ES-I3 (cell line): ENCODE results near the gene ENO1.
"Not testable (repeated sequence)": the region's sequence is repeated elsewhere in the genome, so short reads cannot be mapped to it uniquely, and the experiment has no call there.

Experiments
- H3K36me3 ChIP-seq: 2 replicates; pipeline ENCODE4 v1.6.1; 2013; ENCODE audit warnings: mild to moderate bottlenecking, low read length, control low read depth, moderate library complexity; ENCODE audit not compliant: insufficient read depth
- H3K4me1 ChIP-seq: 2 replicates; pipeline ENCODE4 v1.6.1; 2013; ENCODE audit warnings: mild to moderate bottlenecking, control low read depth, low read length; ENCODE audit not compliant: insufficient read depth
- H3K9ac ChIP-seq: 2 replicates; pipeline ENCODE4 v1.6.1; 2013; ENCODE audit warnings: low read depth, mild to moderate bottlenecking, low read length, moderate library complexity
- H3K9me3 ChIP-seq: 2 replicates; pipeline ENCODE4 v1.6.1; 2013; ENCODE audit warnings: mild to moderate bottlenecking, low read length, moderate library complexity; ENCODE audit not compliant: control insufficient read depth, insufficient read depth

ENO1 gene

DNA sequence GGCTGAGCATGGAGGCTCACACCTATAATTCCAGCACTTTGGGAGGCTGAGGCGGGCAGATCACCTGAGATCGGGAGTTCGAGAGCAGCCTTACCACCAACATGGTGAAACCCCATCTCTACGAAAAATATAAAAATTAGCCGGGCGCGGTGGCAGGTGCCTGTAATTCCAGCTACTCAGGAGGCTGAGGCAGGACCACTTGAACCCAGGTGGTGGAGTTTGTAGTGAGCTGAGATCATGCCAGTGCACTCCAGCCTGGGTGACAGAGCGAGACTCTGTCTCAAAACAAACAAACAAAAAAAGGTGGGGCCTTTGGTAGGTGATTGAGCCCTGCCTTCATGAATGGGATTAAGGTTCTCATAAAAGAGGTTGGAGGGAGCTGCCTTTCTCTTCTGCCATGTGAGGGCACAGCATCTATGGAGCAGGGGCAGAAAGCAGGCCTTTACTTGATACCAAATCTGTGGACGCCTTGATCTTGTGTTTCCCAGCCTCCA is 7.6 kb upstream of the ENO1 start:
- not testable (repeated sequence) for H3K9me3 ChIP-seq, H3K9ac ChIP-seq

DNA sequence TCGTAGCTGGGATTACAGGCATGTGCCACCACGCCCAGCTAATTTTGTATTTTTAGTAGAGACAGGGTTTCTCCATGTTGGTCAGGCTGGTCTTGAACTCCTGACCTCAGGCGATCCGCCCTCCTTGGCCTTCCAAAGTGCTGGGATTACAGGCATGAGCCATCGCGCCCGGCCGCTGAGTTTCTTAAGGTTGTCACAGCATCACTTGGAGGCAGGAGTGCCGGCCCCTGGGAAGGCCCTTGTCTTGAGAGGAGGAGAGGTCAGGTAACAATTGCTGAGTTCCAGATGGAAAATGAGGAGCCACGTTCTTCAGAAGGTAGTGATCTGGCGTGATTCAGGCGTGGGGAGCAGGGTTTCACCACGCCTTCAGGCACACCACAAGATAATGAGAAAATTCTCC is 5.6 kb upstream of the ENO1 start:
- not testable (repeated sequence) for H3K9ac ChIP-seq

More for the DNA sequence above, 7.6 kb upstream of the ENO1 start:
- H3K36me3 ChIP-seq, H3K4me1 ChIP-seq: not testable (repeated sequence)

DNA sequence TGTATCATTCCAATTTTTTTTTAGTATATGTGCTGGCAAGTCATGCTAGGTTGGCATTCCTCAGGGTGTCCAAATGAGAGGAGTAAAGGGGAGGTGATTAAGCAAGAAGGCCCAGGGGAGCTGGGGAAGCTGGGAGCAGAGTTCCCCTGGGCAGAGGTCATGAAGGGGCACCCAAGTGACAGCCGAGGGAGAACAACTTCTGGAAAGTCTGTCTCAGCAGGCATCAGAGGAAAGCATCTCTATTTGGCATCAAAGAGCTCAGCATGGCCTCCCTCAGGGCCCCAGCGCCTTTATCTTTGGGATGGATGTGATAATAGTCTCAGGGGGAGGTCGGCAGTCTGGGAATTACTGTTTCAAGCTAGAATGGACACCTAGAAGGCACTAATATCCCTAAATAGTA is 5.0 kb upstream of the ENO1 start:
- no peaks in the 10 kb centered on the region for H3K36me3 ChIP-seq
- no peaks in the 10 kb centered on the region for H3K9me3 ChIP-seq
- no peak overlapping the region for H3K9ac ChIP-seq
- peaks cover 17% of the 10 kb centered on the region for H3K4me1 ChIP-seq

More for the DNA sequence above, 5.6 kb upstream of the ENO1 start:
- not testable (repeated sequence) for H3K9me3 ChIP-seq, H3K36me3 ChIP-seq
- H3K4me1 ChIP-seq = peaks cover 17% of the 10 kb centered on the region

DNA sequence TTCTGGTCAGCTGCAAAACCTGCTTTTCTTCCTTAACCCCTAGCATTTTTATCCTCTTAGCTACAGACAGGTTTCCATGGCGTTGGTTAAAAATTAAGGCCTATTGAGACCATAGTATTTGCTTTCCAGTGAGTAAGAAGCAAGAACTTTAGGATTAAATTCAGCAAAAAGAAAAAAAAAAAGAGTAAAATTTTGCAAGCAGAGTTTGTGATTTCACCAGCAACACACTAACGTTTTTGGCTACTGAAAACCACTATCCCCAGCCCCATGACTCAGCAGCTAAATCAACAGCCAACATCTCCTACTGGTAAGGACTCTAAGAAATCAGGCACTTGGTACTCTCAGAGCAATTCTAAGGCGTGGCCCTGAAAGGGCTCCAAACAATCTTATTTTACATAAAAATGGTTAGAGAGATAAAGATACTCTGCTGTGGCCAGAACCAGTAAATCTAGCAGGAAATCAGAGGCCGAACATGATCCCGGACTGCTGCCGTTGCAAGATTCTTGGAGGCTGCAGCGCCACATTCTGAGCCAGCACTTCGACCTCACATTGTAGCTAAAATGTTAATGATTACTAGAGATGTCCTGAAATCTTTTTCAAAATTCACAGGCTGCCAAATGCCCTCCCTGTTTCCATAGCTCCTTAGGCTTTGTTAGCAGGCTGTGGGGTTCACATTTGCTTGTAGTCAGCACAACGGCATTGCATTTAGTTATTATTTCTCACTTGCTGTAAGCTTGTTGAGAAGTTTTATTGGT is 1.6 kb upstream of the ENO1 start:
- peaks cover 25% of the 10 kb centered on the region for H3K4me1 ChIP-seq
- peaks cover 12% of the 10 kb centered on the region; the same call in 1 of the 2 replicates for H3K36me3 ChIP-seq
- peak overlapping the region; percentile 98 for H3K9ac ChIP-seq

DNA sequence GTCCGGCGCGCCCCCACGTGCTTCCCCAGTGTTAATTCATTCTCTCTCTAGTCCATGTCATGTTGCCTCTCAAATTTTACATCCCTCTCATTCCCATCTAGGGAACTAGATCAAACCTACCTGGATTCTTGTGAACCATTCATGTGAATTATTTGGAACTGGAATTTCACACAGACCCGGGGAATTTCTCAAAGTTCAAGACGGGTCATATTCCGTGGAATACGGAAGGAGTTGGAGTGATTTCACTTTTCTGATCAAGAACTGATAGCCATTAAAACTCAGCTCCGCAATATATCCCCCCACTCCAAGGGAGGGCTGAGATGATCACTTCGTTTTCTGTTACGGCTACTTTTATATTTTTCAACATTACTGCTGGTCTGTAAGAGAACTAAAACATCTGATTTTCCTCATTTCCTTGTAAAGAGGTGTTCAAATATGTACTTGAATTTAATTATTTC is 1.0 kb upstream of the ENO1 start:
- H3K36me3 ChIP-seq = peaks cover 18% of the 10 kb centered on the region
- no peaks in the 10 kb centered on the region for H3K9me3 ChIP-seq
- peaks cover 30% of the 10 kb centered on the region for H3K4me1 ChIP-seq
- H3K9ac ChIP-seq = peak overlapping the region; percentile 98

More for the DNA sequence above, 1.6 kb upstream of the ENO1 start:
- H3K9me3 ChIP-seq = no peaks in the 10 kb centered on the region

DNA sequence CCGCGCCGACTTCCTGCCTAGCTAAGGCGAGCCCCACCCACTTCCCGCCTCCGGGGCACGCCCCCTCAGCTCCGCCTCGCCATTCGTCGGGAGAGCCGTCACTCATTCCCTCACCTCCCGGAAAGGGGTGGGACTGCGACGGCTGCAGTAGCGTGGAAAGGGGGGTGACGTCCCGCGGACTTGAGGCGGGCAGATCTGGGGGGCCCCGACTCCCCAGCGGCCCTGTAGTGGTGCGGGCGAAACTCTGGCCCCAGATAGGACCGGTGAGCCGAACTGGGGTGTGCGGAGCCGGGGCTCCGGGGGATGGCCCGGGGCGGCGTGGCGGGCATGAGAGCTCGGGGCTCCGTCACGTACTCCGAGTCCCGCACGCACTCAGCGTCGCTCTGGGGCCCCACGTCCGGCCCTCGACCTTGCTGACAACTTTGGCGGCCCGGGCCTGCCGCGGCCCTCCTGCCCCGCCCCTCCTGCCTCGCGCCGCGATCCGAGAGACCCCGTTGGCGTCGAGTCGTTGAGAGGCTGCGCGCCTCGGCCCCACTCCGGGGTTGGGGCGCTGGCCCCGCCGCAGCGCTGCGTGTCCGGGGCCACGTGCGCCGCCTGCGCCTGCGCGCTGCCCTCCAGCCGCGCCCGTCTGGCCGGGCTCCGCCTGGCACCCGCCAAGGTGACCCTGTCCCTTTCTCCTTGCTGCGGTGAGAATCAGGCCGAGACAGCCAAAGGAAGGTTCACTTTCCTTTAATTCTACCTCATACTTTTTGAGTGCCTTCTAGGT is 395 bp upstream of the ENO1 start:
- H3K36me3 ChIP-seq = peaks cover 24% of the 10 kb centered on the region
- H3K4me1 ChIP-seq = peaks cover 32% of the 10 kb centered on the region
- H3K9me3 ChIP-seq = no peaks in the 10 kb centered on the region
- peak overlapping the region; percentile 98 for H3K9ac ChIP-seq

DNA sequence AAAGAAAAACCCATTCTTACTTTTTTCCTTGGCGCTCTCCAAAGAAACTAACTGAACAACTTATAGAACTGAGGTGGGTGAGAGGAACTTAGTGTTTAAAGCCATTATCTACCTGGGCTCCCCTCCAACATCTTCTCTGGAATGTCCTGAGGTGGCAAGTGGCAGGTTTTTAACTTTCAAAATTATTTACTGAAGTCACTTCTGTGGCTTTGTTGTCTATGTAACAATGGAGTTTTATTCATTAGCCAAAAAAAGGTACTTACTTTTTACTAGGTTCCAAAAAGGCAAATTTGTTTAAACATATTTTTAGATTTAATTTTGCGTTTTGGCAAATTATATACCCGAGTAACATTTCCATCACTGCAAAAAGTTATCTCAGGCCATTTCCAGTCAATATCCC is 2.4 kb downstream of the ENO1 start:
- Histone ChIP-seq H3K4me1 (peaks cover 53% of the 10 kb centered on the region), H3K36me3 (peaks cover 47% of the 10 kb centered on the region), H3K9me3 (no peaks in the 10 kb centered on the region), H3K9ac (peak overlapping the region; percentile 98; the same call in 1 of the 2 replicates)

DNA sequence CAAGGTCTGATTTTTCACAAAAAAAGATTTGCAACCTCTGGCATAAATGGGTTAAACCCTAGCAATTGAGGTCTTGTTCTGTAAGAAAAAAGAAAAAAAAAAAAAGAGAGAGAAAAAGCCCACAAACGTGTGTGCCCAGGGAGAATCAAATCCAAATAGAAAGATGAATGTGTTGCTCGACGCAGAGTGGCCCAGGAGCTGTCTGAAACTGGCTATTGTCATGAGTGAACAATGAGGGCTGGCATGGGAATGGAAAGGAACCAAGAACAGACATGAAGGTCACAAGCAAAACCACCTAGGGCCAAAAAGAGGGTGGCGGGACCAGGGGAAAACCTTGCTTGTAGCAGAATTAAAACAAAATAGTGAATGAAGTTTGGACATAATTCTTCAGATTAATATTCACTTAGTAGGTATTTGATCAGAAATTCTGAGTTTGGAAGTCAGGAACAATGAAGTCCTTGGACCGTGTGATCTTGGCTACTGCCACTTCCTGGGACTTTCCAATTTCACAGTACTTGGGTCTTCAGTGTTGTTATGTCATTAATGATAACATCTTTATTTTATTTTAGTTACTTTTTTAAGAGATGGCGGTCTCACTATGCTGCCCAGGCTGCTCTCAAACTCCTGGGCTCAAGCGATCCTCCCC is 3.1 kb downstream of the ENO1 start:
- peaks cover 48% of the 10 kb centered on the region for H3K4me1 ChIP-seq
- peak overlapping the region; percentile 26; the same call in 1 of the 2 replicates for H3K9ac ChIP-seq
- peaks cover 54% of the 10 kb centered on the region for H3K36me3 ChIP-seq
- H3K9me3 ChIP-seq = no peaks in the 10 kb centered on the region

DNA sequence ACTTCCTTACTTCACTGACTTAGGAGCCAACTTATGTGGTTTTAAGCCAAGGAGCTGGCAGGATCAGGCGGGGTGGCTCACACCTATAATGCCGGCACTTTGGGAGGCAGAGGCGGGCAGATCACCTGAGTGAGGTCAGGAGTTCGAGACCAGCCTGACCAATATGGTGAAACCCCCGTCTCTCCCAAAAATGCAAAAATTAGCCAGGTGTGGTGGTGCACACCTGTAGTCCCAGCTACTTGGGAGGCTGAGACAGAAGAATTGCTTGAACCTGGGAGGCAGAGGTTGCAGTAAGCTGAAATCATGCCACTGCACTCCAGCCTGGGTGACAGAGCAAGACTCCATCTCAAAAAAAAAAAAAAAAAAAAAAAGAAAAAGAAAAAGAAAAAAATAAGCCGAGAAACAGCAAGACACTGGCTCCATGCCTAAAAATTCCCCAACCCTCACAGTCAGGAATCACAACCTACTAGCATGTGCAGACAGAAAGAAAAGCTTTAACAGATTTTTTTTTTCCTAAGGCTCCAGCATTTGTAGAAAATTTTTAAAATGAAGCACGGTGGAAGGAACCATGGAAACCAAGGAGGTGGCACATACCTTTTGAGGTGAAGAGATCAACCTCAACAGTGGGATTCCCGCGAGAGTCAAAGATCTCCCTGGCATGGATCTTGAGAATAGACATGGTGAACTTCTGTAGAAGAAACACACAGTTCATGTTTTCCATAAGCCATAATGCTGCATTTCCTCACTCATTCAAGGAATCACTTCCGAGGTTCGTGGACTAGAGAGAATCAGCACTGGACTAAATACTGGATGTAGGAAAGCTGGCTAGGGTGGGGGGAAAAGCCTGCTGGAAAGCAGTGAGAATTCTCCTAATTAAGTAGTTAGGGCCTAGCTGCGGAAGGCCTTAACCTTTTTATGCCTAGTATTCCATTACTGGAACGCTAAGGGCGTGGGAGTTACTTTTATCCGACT is 4.0 kb downstream of the ENO1 start:
- no peak overlapping the region for H3K9ac ChIP-seq
- peaks cover 62% of the 10 kb centered on the region for H3K36me3 ChIP-seq
- no peaks in the 10 kb centered on the region for H3K9me3 ChIP-seq
- peaks cover 43% of the 10 kb centered on the region for H3K4me1 ChIP-seq

DNA sequence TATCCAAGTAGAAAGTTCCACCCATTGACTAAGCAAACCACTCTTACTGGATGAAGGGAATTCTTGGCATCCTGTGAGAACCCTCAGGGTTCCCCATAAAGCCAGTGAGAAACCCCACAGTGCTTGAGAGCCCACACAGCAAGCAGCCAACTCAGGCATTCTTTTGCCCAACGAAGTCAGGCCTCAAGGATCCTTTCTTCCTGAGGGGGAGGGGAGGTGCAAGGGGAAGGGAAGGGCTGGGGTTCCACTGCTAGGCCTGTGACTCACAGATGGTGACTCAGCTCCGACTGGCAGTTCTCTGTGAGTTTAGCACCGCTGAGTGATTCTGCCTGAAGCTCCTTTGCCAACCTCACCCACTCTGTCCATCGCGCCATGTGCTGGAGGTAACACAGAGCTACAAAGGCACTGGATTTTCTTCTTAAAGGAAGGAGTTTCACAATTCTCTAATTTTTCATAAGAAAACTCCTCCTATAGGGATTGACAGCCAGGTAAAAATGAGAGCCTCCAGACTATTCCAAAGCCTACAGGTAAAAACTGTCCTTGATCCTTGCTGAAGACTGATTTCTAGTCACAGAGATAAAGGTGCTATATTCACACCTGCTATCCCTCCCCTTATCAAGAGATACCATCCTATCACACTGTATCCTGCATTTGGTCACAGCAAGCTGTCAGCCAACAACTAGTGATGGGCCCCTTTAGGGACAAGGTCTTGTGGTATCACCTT is 4.8 kb downstream of the ENO1 start:
- Histone ChIP-seq H3K4me1 (peaks cover 41% of the 10 kb centered on the region), H3K9ac (no peak overlapping the region; the same call in 1 of the 2 replicates), H3K9me3 (no peaks in the 10 kb centered on the region), H3K36me3 (peaks cover 65% of the 10 kb centered on the region)

DNA sequence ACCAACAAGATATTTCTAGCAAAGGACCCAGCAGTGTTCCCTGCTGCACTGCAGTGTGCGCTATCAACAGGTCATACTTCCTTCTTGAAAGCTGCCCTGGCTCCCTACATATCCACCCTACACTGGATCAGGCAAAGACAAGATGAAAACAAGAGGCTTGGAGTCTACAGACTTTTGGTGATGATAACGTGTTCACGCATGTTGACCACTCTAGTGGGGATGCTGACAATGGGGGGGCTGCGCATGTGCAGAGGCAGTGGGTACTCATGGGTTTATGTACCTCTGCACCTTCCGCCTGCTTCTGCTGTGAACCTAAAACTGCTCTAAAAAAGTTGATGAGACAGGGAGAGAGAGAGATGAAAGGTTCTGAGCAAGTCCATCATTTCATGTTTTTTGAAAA is 5.5 kb downstream of the ENO1 start:
- Histone ChIP-seq H3K9me3 (no peaks in the 10 kb centered on the region), H3K36me3 (peaks cover 70% of the 10 kb centered on the region), H3K9ac (no peak overlapping the region), H3K4me1 (peaks cover 41% of the 10 kb centered on the region)

DNA sequence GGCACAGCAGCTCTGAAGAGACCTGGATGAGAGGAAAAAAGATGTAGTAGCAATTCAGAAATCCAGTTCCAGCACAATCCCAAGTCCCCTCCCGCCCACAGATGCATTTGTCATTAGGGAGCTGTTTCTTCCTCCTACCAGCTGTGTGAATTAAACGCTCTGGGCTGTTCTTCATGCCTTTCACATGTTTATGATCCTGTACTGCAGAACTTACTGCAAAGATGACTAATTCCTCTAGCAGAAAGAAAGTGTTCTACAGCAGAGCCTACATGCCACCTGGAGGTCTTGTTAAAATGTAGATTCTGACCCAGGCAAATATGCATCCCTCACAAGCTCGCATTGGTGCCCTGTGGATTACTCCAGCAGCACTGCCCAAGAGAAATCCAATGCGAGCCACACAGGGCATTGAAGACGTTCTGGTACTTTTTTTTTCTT is 6.5 kb downstream of the ENO1 start:
- Histone ChIP-seq H3K36me3 (peaks cover 80% of the 10 kb centered on the region), H3K4me1 (peaks cover 41% of the 10 kb centered on the region), H3K9ac (no peak overlapping the region), H3K9me3 (no peaks in the 10 kb centered on the region)

DNA sequence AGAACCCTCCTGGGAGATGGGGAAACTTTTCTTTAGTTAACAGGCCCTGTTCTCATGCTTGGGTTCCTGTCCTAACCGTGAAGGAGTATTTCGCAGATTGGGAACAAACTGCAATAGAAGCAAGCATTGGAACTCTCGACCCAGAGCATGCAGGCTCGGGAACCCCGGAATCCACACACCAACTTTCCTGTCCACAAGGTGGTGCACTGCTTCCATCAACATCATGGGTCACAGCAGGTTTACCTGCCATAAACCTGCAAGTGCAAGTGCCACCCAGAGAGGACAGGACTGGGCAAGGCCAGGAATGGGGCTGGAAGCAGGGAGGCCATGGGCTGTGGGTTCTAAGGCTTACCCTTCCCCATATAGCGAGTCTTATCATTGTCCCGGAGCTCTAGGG is 6.9 kb downstream of the ENO1 start:
- Histone ChIP-seq H3K36me3 (peaks cover 83% of the 10 kb centered on the region), H3K9ac (no peak overlapping the region), H3K9me3 (no peaks in the 10 kb centered on the region), H3K4me1 (peaks cover 41% of the 10 kb centered on the region)
